SU-DHL-6 (cell line): ENCODE data around the gene PHF14.

ENCODE experiments used
- CTCF ChIP-seq: fragments of 200-600 bp; sonication (generic); IDR thresholded peaks from one replicate; pipeline ENCODE4 v1.5.1; 2017; ENCODE audit warnings: antibody characterized with exemption, mild to moderate bottlenecking, low read length, moderate library complexity; ENCODE audit not compliant: insufficient read depth, poor library complexity, severe bottlenecking
- EZH2phosphoT487 ChIP-seq: fragments of 200-600 bp; sonication (generic), shearing (Covaris generic); conservative IDR thresholded peaks from 2 replicates; pipeline ENCODE4 v1.6.1; 2018; ENCODE audit warnings: mild to moderate bottlenecking, antibody characterized with exemption, low read length, moderate library complexity, mixed read lengths

GRCh38 chr7:11135573-11135972 lies 161.9 kb downstream of the PHF14 start:
- TF ChIP-seq CTCF (no peak), EZH2phosphoT487 (no peak)
